Activated T-helper 1 cell treated with anti-CD3 and anti-CD28 coated beads, Interleukin-12 subunit alpha, Interleukin-12 subunit beta, Interleukin-2, Interleukin-4 antibody, amounts not matched to agents 30 ng/mL and 10 ng/mL and 1 ng/mL, durations not matched to agents 14 hours and 24 hours and 36 hours (primary cell): ENCODE measurements around the gene FGD6. TPM values are rescaled to one million over a fixed set of nuclear protein-coding genes. Genes with fewer than 3 reads are reported as not detected.

Experiments
- DNase-seq: peaks from one replicate; pipeline ENCODE4 v3.0.0; 2021; ENCODE audit warnings: low spot score
- H3K27ac Mint-ChIP-seq: one replicate; pipeline ENCODE4 v1.8.0; 2021; ENCODE audit warnings: mild to moderate bottlenecking, mixed read lengths
- H3K27me3 Mint-ChIP-seq: one replicate; pipeline ENCODE4 v1.8.0; 2022; ENCODE audit warnings: mild to moderate bottlenecking, moderate library complexity, mixed read lengths; ENCODE audit not compliant: insufficient read depth
- H3K36me3 Mint-ChIP-seq: one replicate; pipeline ENCODE4 v1.8.0; 2021; ENCODE audit warnings: low read depth, mixed read lengths
- H3K4me1 Mint-ChIP-seq: one replicate; pipeline ENCODE4 v1.8.0; 2021; ENCODE audit warnings: low read depth, mixed read lengths
- H3K4me3 Mint-ChIP-seq: one replicate; pipeline ENCODE4 v1.8.0; 2021; ENCODE audit warnings: mild to moderate bottlenecking, moderate library complexity, mixed read lengths
- H3K9me3 Mint-ChIP-seq: one replicate; pipeline ENCODE4 v1.8.0; 2021; ENCODE audit warnings: mixed read lengths
- intact Hi-C: fragments of 100-400 bp; cut with micrococcal nuclease; formaldehyde crosslinking; loops from one replicate; pipeline ENCODE4 v1.15.1; 2024
- total RNA-seq: library from RNA; stranded (reverse); gene quantifications from 2 replicates; pipeline ENCODE4 v1.2.3, GENCODE V29; 2022

FGD6 gene
- total RNA-seq, 1 donor from 2014 or later, result 0.86 TPM

GRCh38 chr12:95179011-95179410 is 38.3 kb downstream of the FGD6 start:
- Mint-ChIP-seq H3K9me3 (no peaks in the 10 kb centered on the region), H3K4me1 (no peaks in the 10 kb centered on the region), H3K27ac (no peak overlapping the region)

GRCh38 chr12:95178136-95178535 is 39.1 kb downstream of the FGD6 start:
- no peak overlapping the region for H3K4me3 Mint-ChIP-seq
- no peak for DNase-seq
- H3K9me3 Mint-ChIP-seq, result no peaks in the 10 kb centered on the region
- intact Hi-C loops, result no loop called here
- no peaks in the 10 kb centered on the region for H3K4me1 Mint-ChIP-seq
- H3K27ac Mint-ChIP-seq, result no peak overlapping the region
- no peaks in the 10 kb centered on the region for H3K36me3 Mint-ChIP-seq
- H3K27me3 Mint-ChIP-seq, result peaks cover 4% of the 10 kb centered on the region

More at GRCh38 chr12:95179011-95179410, 38.3 kb downstream of the FGD6 start:
- Mint-ChIP-seq H3K4me3 (no peak overlapping the region), H3K36me3 (no peaks in the 10 kb centered on the region), H3K27me3 (peaks cover 4% of the 10 kb centered on the region)
- DNase-seq, result no peak
- intact Hi-C loops, result no loop called here

GRCh38 chr12:95177201-95177768 is 40.0 kb downstream of the FGD6 start:
- Mint-ChIP-seq H3K4me3 (no peak overlapping the region), H3K36me3 (no peaks in the 10 kb centered on the region), H3K4me1 (no peaks in the 10 kb centered on the region)

GRCh38 chr12:95173392-95174251 is 43.6 kb downstream of the FGD6 start:
- intact Hi-C loops, result no loop called here
- Mint-ChIP-seq H3K27ac (no peak overlapping the region), H3K36me3 (no peaks in the 10 kb centered on the region), H3K4me1 (no peaks in the 10 kb centered on the region), H3K4me3 (no peak overlapping the region), H3K9me3 (no peaks in the 10 kb centered on the region), H3K27me3 (peaks cover 2% of the 10 kb centered on the region)
- no peak for DNase-seq

More at GRCh38 chr12:95177201-95177768, 40.0 kb downstream of the FGD6 start:
- intact Hi-C loops, result no loop called here
- Mint-ChIP-seq H3K27ac (no peak overlapping the region), H3K27me3 (peaks cover 4% of the 10 kb centered on the region), H3K9me3 (no peaks in the 10 kb centered on the region)
- no peak for DNase-seq

GRCh38 chr12:95169368-95169767 is 47.9 kb downstream of the FGD6 start:
- Mint-ChIP-seq H3K27ac (no peak overlapping the region), H3K9me3 (no peaks in the 10 kb centered on the region)
- intact Hi-C loops, result no loop called here

GRCh38 chr12:95168746-95169145 is 48.5 kb downstream of the FGD6 start:
- Mint-ChIP-seq H3K9me3 (no peaks in the 10 kb centered on the region), H3K4me3 (no peak overlapping the region), H3K27me3 (peaks cover 2% of the 10 kb centered on the region), H3K36me3 (no peaks in the 10 kb centered on the region), H3K27ac (no peak overlapping the region), H3K4me1 (no peaks in the 10 kb centered on the region)
- no peak for DNase-seq
- intact Hi-C loops, result no loop called here

More at GRCh38 chr12:95169368-95169767, 47.9 kb downstream of the FGD6 start:
- H3K4me1 Mint-ChIP-seq, result no peaks in the 10 kb centered on the region
- peaks cover under 1% of the 10 kb centered on the region for H3K27me3 Mint-ChIP-seq
- no peaks in the 10 kb centered on the region for H3K36me3 Mint-ChIP-seq
- H3K4me3 Mint-ChIP-seq, result no peak overlapping the region
- DNase-seq, result no peak

GRCh38 chr12:95164656-95165055 is 52.6 kb downstream of the FGD6 start:
- H3K27ac Mint-ChIP-seq, result no peak overlapping the region
- H3K27me3 Mint-ChIP-seq, result peaks cover 9% of the 10 kb centered on the region
- DNase-seq, result no peak
- H3K9me3 Mint-ChIP-seq, result no peaks in the 10 kb centered on the region
- H3K36me3 Mint-ChIP-seq, result no peaks in the 10 kb centered on the region
- intact Hi-C loops, result no loop called here
- H3K4me3 Mint-ChIP-seq, result no peak overlapping the region
- no peaks in the 10 kb centered on the region for H3K4me1 Mint-ChIP-seq

GRCh38 chr12:95158919-95159318 is 58.3 kb downstream of the FGD6 start:
- intact Hi-C loops, result no loop called here
- H3K27ac Mint-ChIP-seq, result no peak overlapping the region
- no peak for DNase-seq
- H3K4me3 Mint-ChIP-seq, result no peak overlapping the region
- no peaks in the 10 kb centered on the region for H3K4me1 Mint-ChIP-seq
- H3K36me3 Mint-ChIP-seq, result no peaks in the 10 kb centered on the region
- H3K9me3 Mint-ChIP-seq, result no peaks in the 10 kb centered on the region
- peaks cover 7% of the 10 kb centered on the region for H3K27me3 Mint-ChIP-seq

GRCh38 chr12:95151821-95152220 is 65.4 kb downstream of the FGD6 start:
- intact Hi-C loops, result no loop called here
- H3K4me3 Mint-ChIP-seq, result no peak overlapping the region

GRCh38 chr12:95151406-95151805 is 65.9 kb downstream of the FGD6 start:
- Mint-ChIP-seq H3K4me1 (no peaks in the 10 kb centered on the region), H3K9me3 (no peaks in the 10 kb centered on the region), H3K27me3 (no peaks in the 10 kb centered on the region), H3K36me3 (no peaks in the 10 kb centered on the region), H3K4me3 (no peak overlapping the region), H3K27ac (no peak overlapping the region)
- intact Hi-C loops, result no loop called here
- no peak for DNase-seq

More at GRCh38 chr12:95151821-95152220, 65.4 kb downstream of the FGD6 start:
- H3K36me3 Mint-ChIP-seq, result no peaks in the 10 kb centered on the region
- DNase-seq, result no peak
- H3K27ac Mint-ChIP-seq, result no peak overlapping the region
- H3K4me1 Mint-ChIP-seq, result no peaks in the 10 kb centered on the region
- H3K9me3 Mint-ChIP-seq, result no peaks in the 10 kb centered on the region
- H3K27me3 Mint-ChIP-seq, result no peaks in the 10 kb centered on the region

GRCh38 chr12:95150501-95150900 is 66.8 kb downstream of the FGD6 start:
- intact Hi-C loops, result no loop called here
- H3K4me3 Mint-ChIP-seq, result no peak overlapping the region
- H3K4me1 Mint-ChIP-seq, result no peaks in the 10 kb centered on the region
- no peak overlapping the region for H3K27ac Mint-ChIP-seq
- H3K9me3 Mint-ChIP-seq, result no peaks in the 10 kb centered on the region
- DNase-seq, result no peak
- no peaks in the 10 kb centered on the region for H3K36me3 Mint-ChIP-seq
- H3K27me3 Mint-ChIP-seq, result no peaks in the 10 kb centered on the region

- H3K9me3 Mint-ChIP-seq, result no peaks in the 10 kb centered on the region
Measured at GRCh38 chr12:95147866-95148265, 69.4 kb downstream of the FGD6 start.

GRCh38 chr12:95146769-95147168 is 70.5 kb downstream of the FGD6 start:
- intact Hi-C loops, result no loop called here
- Mint-ChIP-seq H3K36me3 (no peaks in the 10 kb centered on the region), H3K9me3 (no peaks in the 10 kb centered on the region), H3K4me3 (no peak overlapping the region), H3K27me3 (peaks cover 2% of the 10 kb centered on the region), H3K27ac (no peak overlapping the region), H3K4me1 (no peaks in the 10 kb centered on the region)
- DNase-seq, result no peak

More at GRCh38 chr12:95147866-95148265, 69.4 kb downstream of the FGD6 start:
- H3K4me1 Mint-ChIP-seq, result no peaks in the 10 kb centered on the region
- intact Hi-C loops, result no loop called here
- no peak overlapping the region for H3K4me3 Mint-ChIP-seq
- no peak overlapping the region for H3K27ac Mint-ChIP-seq
- H3K36me3 Mint-ChIP-seq, result no peaks in the 10 kb centered on the region
- DNase-seq, result no peak
- H3K27me3 Mint-ChIP-seq, result peaks cover 2% of the 10 kb centered on the region
